K562 (cell line): ENCODE measurements around the gene RPS17. TPM values are rescaled to one million over a fixed set of nuclear protein-coding genes. Genes with fewer than 3 reads are reported as not detected.

Source experiments
- ATF7 ChIP-seq: fragments of 450-650 bp; IDR thresholded peaks from 2 replicates; pipeline ENCODE4 v1.7.1; 2014; ENCODE audit warnings: mild to moderate bottlenecking, moderate library complexity
- MCM2 ChIP-seq: fragments of 450-650 bp; IDR thresholded peaks from 2 replicates; pipeline ENCODE4 v1.6.1; 2017; ENCODE audit warnings: low read depth, mild to moderate bottlenecking
- MEF2D ChIP-seq: conservative IDR thresholded peaks from 2 replicates; pipeline ENCODE4 v1.6.1; 2016; ENCODE audit warnings: low read depth, missing genetic modification characterization, missing compliant biosample characterization
- MEIS2 ChIP-seq: fragments of 450-650 bp; IDR thresholded peaks from 2 replicates; pipeline ENCODE4 v1.6.1; 2014; ENCODE audit warnings: mild to moderate bottlenecking; ENCODE audit not compliant: partially characterized antibody
- MTA2 ChIP-seq: fragments of 450-650 bp; IDR thresholded peaks from 2 replicates; pipeline ENCODE4 v1.6.1; 2016; ENCODE audit warnings: low read depth
- NCOR1 ChIP-seq: fragments of 450-650 bp; IDR thresholded peaks from 2 replicates; pipeline ENCODE4 v1.6.1; 2016; ENCODE audit warnings: mild to moderate bottlenecking, moderate library complexity
- NFIX ChIP-seq: fragments of 250-450 bp; sonication (Bioruptor Pico); IDR thresholded peaks from 2 replicates; pipeline ENCODE4 v1.4.0; 2020; ENCODE audit warnings: low read depth, mild to moderate bottlenecking, moderate library complexity
- SMAD4 ChIP-seq: fragments of 250-450 bp; sonication (Bioruptor Pico); conservative IDR thresholded peaks from 2 replicates; pipeline ENCODE4 v1.8.0; 2021; ENCODE audit warnings: inconsistent platforms, mild to moderate bottlenecking, moderate library complexity
- ZC3H8 ChIP-seq: fragments of 450-650 bp; IDR thresholded peaks from 2 replicates; pipeline ENCODE4 v1.6.1; 2017
- ZNF830 ChIP-seq: fragments of 250-450 bp; sonication (Bioruptor Pico); IDR thresholded peaks from 2 replicates; pipeline ENCODE4 v1.5.0; 2021; ENCODE audit warnings: mild to moderate bottlenecking
- polyA plus RNA-seq, 8 experiments: library from polyadenylated mRNA; depleted of rRNA in 4 of 8; stranded (reverse) in 5 of 8; unstranded in 3 of 8; fragments of >200 nt; fragmentation: Nextera tagmentation in 2 of 8; fragmentation: Illumina TruSeq in 1 of 8; extraction: Ambion mirVana in 2 of 8; extraction: Trizol in 1 of 8; gene quantifications; 2 replicates each; pipeline versions ENCODE4 v1.2.1 to v1.2.3, GENCODE V29; 2011 to 2014; ENCODE audit warnings: inconsistent platforms in 1 of 8, missing spikeins in 1 of 8
- total RNA-seq, 7 experiments: library from RNA; depleted of rRNA in 6 of 7; stranded (reverse); fragments of >200 nt in 6 of 7; fragmentation: Illumina TruSeq in 2 of 7; extraction: Trizol in 2 of 7; gene quantifications; 2 replicates each; pipeline versions ENCODE4 v1.2.1 to v1.2.3, GENCODE V29; 2011 to 2021; ENCODE audit warnings: low replicate concordance in 1 of 7
- TF ChIP-seq, protein P1 (sequence below): fragments of 250-450 bp; sonication (Bioruptor Pico); IDR thresholded peaks from 2 replicates; pipeline ENCODE4 v1.4.0; 2020; ENCODE audit warnings: borderline replicate concordance
- TF ChIP-seq, protein P2 (sequence below): fragments of 450-650 bp; IDR thresholded peaks from 2 replicates; pipeline ENCODE4 v1.7.1; 2018; ENCODE audit warnings: mild to moderate bottlenecking, low read depth; ENCODE audit not compliant: partially characterized antibody
- TF ChIP-seq, protein P3 (sequence below): fragments of 450-650 bp; formaldehyde crosslinking; IDR thresholded peaks from 2 replicates; pipeline ENCODE4 v1.4.0; 2020; ENCODE audit warnings: mild to moderate bottlenecking
- TF ChIP-seq, protein P4 (sequence below), 3 experiments: fragments of 200-800 bp in 1 of 3; fragments of 250-450 bp in 1 of 3; fragments of 450-650 bp in 1 of 3; sonication (Bioruptor Pico) in 1 of 3; sonication (Bioruptor generic) in 1 of 3; formaldehyde crosslinking in 1 of 3; IDR thresholded peaks; 2 replicates each; pipeline versions ENCODE4 v1.6.1 to v1.8.0; 2016 to 2022; ENCODE audit warnings: mild to moderate bottlenecking in 2 of 3, missing genetic modification characterization in 2 of 3, missing compliant biosample characterization in 1 of 3, moderate library complexity in 1 of 3
- TF ChIP-seq, protein P5 (sequence below), 2 experiments: fragments of 450-650 bp; conservative IDR thresholded peaks; 2 replicates each; pipeline ENCODE4 v1.6.1; 2017; ENCODE audit warnings: mild to moderate bottlenecking in 2 of 2, moderate library complexity in 2 of 2

RPS17 gene
- total and polyA plus RNA-seq, 9 of the 15 experiments (the other 6 are each of a cell fraction or from before 2014, with no cell fraction given): 1,988 to 6,515 (median 5,229) TPM

GRCh38 chr15:82540055-82540983 lies at the start of gene RPS17 (continued):
- TF ChIP-seq, protein P1, sequence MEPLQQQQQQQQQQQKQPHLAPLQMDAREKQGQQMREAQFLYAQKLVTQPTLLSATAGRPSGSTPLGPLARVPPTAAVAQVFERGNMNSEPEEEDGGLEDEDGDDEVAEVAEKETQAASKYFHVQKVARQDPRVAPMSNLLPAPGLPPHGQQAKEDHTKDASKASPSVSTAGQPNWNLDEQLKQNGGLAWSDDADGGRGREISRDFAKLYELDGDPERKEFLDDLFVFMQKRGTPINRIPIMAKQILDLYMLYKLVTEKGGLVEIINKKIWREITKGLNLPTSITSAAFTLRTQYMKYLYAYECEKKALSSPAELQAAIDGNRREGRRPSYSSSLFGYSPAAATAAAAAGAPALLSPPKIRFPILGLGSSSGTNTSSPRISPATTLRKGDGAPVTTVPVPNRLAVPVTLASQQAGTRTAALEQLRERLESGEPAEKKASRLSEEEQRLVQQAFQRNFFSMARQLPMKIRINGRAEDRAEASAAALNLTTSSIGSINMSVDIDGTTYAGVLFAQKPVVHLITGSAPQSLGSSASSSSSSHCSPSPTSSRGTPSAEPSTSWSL (CRISPR knock-in tag): no peak
- TF ChIP-seq MEIS2 (no peak), NFIX (no peak), SMAD4 (CRISPR knock-in tag) (peak; percentile 94), ZNF830 (CRISPR knock-in tag) (peak; percentile 91; the same call in 1 of the 2 replicates), ATF7 (peak; percentile 98), ZC3H8 (no peak), NCOR1 (peak; percentile 63), MTA2 (no peak), MEF2D (no peak), MCM2 (no peak)
- TF ChIP-seq, protein P2, sequence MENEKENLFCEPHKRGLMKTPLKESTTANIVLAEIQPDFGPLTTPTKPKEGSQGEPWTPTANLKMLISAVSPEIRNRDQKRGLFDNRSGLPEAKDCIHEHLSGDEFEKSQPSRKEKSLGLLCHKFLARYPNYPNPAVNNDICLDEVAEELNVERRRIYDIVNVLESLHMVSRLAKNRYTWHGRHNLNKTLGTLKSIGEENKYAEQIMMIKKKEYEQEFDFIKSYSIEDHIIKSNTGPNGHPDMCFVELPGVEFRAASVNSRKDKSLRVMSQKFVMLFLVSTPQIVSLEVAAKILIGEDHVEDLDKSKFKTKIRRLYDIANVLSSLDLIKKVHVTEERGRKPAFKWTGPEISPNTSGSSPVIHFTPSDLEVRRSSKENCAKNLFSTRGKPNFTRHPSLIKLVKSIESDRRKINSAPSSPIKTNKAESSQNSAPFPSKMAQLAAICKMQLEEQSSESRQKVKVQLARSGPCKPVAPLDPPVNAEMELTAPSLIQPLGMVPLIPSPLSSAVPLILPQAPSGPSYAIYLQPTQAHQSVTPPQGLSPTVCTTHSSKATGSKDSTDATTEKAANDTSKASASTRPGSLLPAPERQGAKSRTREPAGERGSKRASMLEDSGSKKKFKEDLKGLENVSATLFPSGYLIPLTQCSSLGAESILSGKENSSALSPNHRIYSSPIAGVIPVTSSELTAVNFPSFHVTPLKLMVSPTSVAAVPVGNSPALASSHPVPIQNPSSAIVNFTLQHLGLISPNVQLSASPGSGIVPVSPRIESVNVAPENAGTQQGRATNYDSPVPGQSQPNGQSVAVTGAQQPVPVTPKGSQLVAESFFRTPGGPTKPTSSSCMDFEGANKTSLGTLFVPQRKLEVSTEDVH: peak; percentile 93
- TF ChIP-seq, protein P3, sequence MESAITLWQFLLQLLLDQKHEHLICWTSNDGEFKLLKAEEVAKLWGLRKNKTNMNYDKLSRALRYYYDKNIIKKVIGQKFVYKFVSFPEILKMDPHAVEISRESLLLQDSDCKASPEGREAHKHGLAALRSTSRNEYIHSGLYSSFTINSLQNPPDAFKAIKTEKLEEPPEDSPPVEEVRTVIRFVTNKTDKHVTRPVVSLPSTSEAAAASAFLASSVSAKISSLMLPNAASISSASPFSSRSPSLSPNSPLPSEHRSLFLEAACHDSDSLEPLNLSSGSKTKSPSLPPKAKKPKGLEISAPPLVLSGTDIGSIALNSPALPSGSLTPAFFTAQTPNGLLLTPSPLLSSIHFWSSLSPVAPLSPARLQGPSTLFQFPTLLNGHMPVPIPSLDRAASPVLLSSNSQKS (CRISPR knock-in tag): no peak
- TF ChIP-seq, protein P4, sequence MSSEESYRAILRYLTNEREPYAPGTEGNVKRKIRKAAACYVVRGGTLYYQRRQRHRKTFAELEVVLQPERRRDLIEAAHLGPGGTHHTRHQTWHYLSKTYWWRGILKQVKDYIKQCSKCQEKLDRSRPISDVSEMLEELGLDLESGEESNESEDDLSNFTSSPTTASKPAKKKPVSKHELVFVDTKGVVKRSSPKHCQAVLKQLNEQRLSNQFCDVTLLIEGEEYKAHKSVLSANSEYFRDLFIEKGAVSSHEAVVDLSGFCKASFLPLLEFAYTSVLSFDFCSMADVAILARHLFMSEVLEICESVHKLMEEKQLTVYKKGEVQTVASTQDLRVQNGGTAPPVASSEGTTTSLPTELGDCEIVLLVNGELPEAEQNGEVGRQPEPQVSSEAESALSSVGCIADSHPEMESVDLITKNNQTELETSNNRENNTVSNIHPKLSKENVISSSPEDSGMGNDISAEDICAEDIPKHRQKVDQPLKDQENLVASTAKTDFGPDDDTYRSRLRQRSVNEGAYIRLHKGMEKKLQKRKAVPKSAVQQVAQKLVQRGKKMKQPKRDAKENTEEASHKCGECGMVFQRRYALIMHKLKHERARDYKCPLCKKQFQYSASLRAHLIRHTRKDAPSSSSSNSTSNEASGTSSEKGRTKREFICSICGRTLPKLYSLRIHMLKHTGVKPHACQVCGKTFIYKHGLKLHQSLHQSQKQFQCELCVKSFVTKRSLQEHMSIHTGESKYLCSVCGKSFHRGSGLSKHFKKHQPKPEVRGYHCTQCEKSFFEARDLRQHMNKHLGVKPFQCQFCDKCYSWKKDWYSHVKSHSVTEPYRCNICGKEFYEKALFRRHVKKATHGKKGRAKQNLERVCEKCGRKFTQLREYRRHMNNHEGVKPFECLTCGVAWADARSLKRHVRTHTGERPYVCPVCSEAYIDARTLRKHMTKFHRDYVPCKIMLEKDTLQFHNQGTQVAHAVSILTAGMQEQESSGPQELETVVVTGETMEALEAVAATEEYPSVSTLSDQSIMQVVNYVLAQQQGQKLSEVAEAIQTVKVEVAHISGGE (CRISPR knock-in tag; IDR thresholded peaks at IDR 0.05): peak in 1 of 3 experiments; percentile 89; a peak in 2 of 6 replicates
- TF ChIP-seq, protein P5, sequence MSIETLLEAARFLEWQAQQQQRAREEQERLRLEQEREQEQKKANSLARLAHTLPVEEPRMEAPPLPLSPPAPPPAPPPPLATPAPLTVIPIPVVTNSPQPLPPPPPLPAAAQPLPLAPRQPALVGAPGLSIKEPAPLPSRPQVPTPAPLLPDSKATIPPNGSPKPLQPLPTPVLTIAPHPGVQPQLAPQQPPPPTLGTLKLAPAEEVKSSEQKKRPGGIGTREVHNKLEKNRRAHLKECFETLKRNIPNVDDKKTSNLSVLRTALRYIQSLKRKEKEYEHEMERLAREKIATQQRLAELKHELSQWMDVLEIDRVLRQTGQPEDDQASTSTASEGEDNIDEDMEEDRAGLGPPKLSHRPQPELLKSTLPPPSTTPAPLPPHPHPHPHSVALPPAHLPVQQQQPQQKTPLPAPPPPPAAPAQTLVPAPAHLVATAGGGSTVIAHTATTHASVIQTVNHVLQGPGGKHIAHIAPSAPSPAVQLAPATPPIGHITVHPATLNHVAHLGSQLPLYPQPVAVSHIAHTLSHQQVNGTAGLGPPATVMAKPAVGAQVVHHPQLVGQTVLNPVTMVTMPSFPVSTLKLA (conservative IDR thresholded peaks at IDR 0.05): peak; percentile 82 to 88
